CD4-positive, alpha-beta memory T cell (primary cell): ENCODE results near the gene CACNA1I. TPM values are rescaled to one million over a fixed set of nuclear protein-coding genes. Genes with fewer than 3 reads are reported as not detected.

ENCODE experiments used
- CTCF ChIA-PET: fragments of 350-600 bp; sonication (Branson Sonifier 250); formaldehyde crosslinking; loops from one replicate; lab custom pipeline; 2021; ENCODE audit warnings: inconsistent platforms; ENCODE audit not compliant: partially characterized antibody; lab: Charles Lee
- POLR2A ChIA-PET: fragments of 350-600 bp; sonication (Branson Sonifier 250); formaldehyde crosslinking; loops from one replicate; lab custom pipeline; 2021; ENCODE audit not compliant: partially characterized antibody; lab: Charles Lee
- DNase-seq, 5 donors: peaks; one replicate each; pipeline versions ENCODE4 v3.0.0 to v3.0.0-alpha.2; 2020 to 2022; ENCODE audit warnings: mixed read lengths in 1 of 5
- H3K27ac ChIP-seq: one replicate; pipeline ENCODE4 v1.7.0; 2013; ENCODE audit warnings: low read depth, low read length
- H3K27me3 ChIP-seq: 2 replicates; pipeline ENCODE4 v1.7.0; 2013; ENCODE audit warnings: mild to moderate bottlenecking, low read length, moderate library complexity; ENCODE audit not compliant: insufficient read depth
- H3K36me3 ChIP-seq: 2 replicates; pipeline ENCODE4 v1.7.0; 2013; ENCODE audit warnings: mild to moderate bottlenecking, low read length, moderate library complexity; ENCODE audit not compliant: insufficient read depth
- H3K4me1 ChIP-seq: 2 replicates; pipeline ENCODE4 v1.7.0; 2013; ENCODE audit warnings: mild to moderate bottlenecking, low read length, moderate library complexity; ENCODE audit not compliant: insufficient read depth
- H3K4me3 ChIP-seq, 2 donors: one replicate each; pipeline ENCODE4 v1.7.0; 2013; ENCODE audit warnings: low read length in 2 of 2, mild to moderate bottlenecking in 1 of 2
- H3K9me3 ChIP-seq, 2 donors: one replicate each; pipeline ENCODE4 v1.7.0; 2013; ENCODE audit warnings: low read length in 2 of 2, control low read depth in 1 of 2; ENCODE audit not compliant: control insufficient read depth in 1 of 2
- H3K27ac Mint-ChIP-seq, 7 donors: one replicate each; pipeline ENCODE4 v1.8.0; 2020 to 2021; ENCODE audit warnings: mixed read lengths in 7 of 7, mild to moderate bottlenecking in 6 of 7, inconsistent platforms in 3 of 7, moderate library complexity in 3 of 7
- H3K27me3 Mint-ChIP-seq, 2 donors: one replicate each; pipeline ENCODE4 v1.8.0; 2020 to 2021; ENCODE audit warnings: mixed read lengths in 2 of 2
- H3K36me3 Mint-ChIP-seq, 2 donors: one replicate each; pipeline ENCODE4 v1.8.0; 2020 to 2021; ENCODE audit warnings: mixed read lengths in 2 of 2, inconsistent platforms in 1 of 2, mild to moderate bottlenecking in 1 of 2
- H3K4me1 Mint-ChIP-seq, 4 donors: one replicate each; pipeline ENCODE4 v1.8.0; 2020 to 2021; ENCODE audit warnings: mixed read lengths in 4 of 4, mild to moderate bottlenecking in 1 of 4
- H3K4me3 Mint-ChIP-seq, 8 donors: one replicate each; pipeline ENCODE4 v1.8.0; 2020 to 2021; ENCODE audit warnings: mixed read lengths in 8 of 8, mild to moderate bottlenecking in 7 of 8, moderate library complexity in 6 of 8, inconsistent platforms in 3 of 8
- H3K9me3 Mint-ChIP-seq, 8 donors: one replicate each; pipeline ENCODE4 v1.8.0; 2020 to 2021; ENCODE audit warnings: mixed read lengths in 8 of 8, mild to moderate bottlenecking in 5 of 8, inconsistent platforms in 3 of 8, moderate library complexity in 1 of 8
- intact Hi-C: fragments of 100-400 bp; cut with micrococcal nuclease; formaldehyde crosslinking; loops from one replicate; pipeline ENCODE4 v1.15.1; 2023
- polyA plus RNA-seq, 2 donors: library from polyadenylated mRNA; unstranded; fragments of 300-500 nt; fragmentation: Illumina TruSeq; gene quantifications; one replicate each; pipeline ENCODE4 v1.2.3, GENCODE V29; 2021
- total RNA-seq, 2 experiments: library from RNA; stranded (reverse); gene quantifications; one replicate each; pipeline ENCODE4 v1.2.3, GENCODE V29; 2021

Gene CACNA1I
- total and polyA plus RNA-seq, 4 experiments from 2014 or later, result 0.30 to 58.0 (median 29.7) TPM

DNA sequence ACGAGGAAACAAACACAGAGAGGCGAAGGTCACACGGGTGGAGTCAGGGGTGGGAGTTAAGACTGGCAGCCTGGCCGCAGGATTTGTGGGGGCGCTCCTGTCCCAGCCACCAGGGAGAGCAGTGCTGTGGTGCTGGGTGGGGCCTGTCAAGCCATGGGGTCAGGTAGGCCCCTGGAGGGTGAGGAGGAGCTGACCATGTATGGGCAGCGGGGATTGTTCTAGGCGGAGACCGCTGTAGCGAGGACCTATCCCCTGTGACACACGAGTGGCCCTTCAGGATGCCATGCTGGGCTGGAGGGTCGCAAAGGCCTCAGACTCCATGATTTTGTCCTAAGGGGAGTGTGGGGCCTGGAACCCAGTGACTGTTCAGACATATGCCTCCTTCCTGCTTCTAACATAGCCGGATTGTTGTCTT, 36.5 kb upstream of the CACNA1I start:
- Histone ChIP-seq H3K9me3 (no peaks in the 10 kb centered on the region), H3K4me3 (no peak overlapping the region), H3K27me3 (no peaks in the 10 kb centered on the region), H3K4me1 (peaks cover 39% of the 10 kb centered on the region), H3K36me3 (peaks cover 10% of the 10 kb centered on the region), H3K27ac (no peak overlapping the region)
- Mint-ChIP-seq H3K36me3 (peaks cover 10 to 30% of the 10 kb centered on the region in 2 donors), H3K9me3 (peaks cover 0 to 2% (median 0%) of the 10 kb centered on the region in 8 donors), H3K4me3 (no peak overlapping the region), H3K27ac (peak overlapping the region in 4 of 7 donors; percentile 18 to 59 (median 42)), H3K4me1 (peaks cover 28 to 44% (median 36%) of the 10 kb centered on the region in 4 donors), H3K27me3 (no peaks in the 10 kb centered on the region)
- DNase-seq, result peak in 1 of 5 donors; percentile 28
- intact Hi-C loops, result loop anchor here (1.0 kb wide), 3 partner anchors 406 to 814 kb away; no protein-coding TSS in a partner anchor
- CTCF ChIA-PET, result interaction anchor here (0.8 to 8.7 kb wide), 26 partner anchors 11 to 953 kb away, joined by 3 to 179 read pairs (median 5); partner anchors contain the start of genes ADSL and MIEF1
- POLR2A ChIA-PET, result interaction anchor here (0.9 to 14.5 kb wide), 10 partner anchors 9 to 813 kb away, joined by 3 to 165 read pairs (median 6); partner anchors contain the start of genes ADSL, ATF4, MIEF1 and RPL3

DNA sequence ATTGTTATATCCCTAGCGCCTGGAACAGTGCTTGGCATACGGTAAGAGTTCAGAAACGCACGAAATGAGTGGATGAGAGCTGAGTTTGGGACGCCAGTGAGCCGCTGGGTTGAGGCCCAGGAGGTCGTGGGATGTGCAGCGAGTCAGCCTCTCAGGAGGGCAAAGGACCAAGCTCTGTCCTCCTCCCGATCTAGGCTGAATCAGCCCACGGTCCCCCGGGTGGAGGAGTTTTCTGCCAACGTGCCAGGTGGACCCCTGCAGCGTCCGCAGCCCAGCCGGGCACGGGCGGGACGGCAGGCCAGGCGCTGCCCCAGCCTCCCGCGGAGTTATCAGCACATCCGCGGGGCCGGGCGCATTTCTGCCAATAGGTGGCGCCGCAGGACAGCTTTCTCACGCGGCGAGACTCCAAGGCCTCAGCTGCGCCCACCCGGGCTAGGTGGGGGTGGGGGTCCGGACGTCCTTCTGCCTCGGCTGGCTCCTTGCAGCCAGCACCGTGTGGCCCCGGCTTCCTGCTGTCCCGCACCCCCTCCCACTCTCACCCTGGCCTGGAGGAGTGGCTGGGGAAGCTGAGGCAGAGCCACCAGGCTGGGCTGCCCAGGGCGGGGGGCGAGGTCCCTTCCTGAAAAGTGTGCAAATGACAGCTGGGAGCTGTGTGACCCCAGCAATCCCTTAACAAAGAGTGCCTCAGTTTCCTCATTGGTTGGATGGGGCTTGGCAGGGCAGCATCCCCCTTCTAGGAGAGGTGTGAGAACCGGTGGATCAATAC, 35.8 kb upstream of the CACNA1I start:
- CTCF ChIA-PET, result interaction anchor here (0.6 to 8.7 kb wide), 30 partner anchors 8 to 952 kb away, joined by 3 to 179 read pairs (median 4); partner anchors contain the start of genes ADSL and MIEF1
- DNase-seq, result peak; percentile 68 to 77 (median 73)
- Mint-ChIP-seq H3K9me3 (peaks cover 0 to 2% (median 0%) of the 10 kb centered on the region in 8 donors), H3K27ac (peak overlapping the region in 2 of 7 donors; percentile 18 to 77), H3K4me3 (peak overlapping the region in 2 of 8 donors; percentile 10 to 36), H3K4me1 (peaks cover 24 to 37% (median 31%) of the 10 kb centered on the region in 4 donors), H3K36me3 (peaks cover 10 to 23% of the 10 kb centered on the region in 2 donors), H3K27me3 (no peaks in the 10 kb centered on the region)
- Histone ChIP-seq H3K9me3 (no peaks in the 10 kb centered on the region), H3K27me3 (no peaks in the 10 kb centered on the region), H3K4me1 (peaks cover 33% of the 10 kb centered on the region), H3K27ac (no peak overlapping the region), H3K36me3 (peaks cover 5% of the 10 kb centered on the region), H3K4me3 (peak overlapping the region in 1 of 2 donors; percentile 24)
- POLR2A ChIA-PET, result interaction anchor here (0.8 to 4.4 kb wide), 11 partner anchors 10 to 813 kb away, joined by 3 to 41 read pairs (median 4); partner anchors contain the start of genes ADSL, ATF4, MIEF1 and RPL3
- intact Hi-C loops, result loop anchor here (1.0 kb wide), 3 partner anchors 406 to 814 kb away; no protein-coding TSS in a partner anchor

GRCh38 chr22:39535357-39535725, 35.2 kb upstream of the CACNA1I start:
- Mint-ChIP-seq H3K27ac (no peak overlapping the region), H3K4me1 (peaks cover 19 to 32% (median 26%) of the 10 kb centered on the region in 4 donors), H3K4me3 (no peak overlapping the region), H3K9me3 (peaks cover 0 to 2% (median 0%) of the 10 kb centered on the region in 8 donors), H3K27me3 (no peaks in the 10 kb centered on the region), H3K36me3 (peaks cover 10 to 19% of the 10 kb centered on the region in 2 donors)
- H3K27me3 ChIP-seq, result no peaks in the 10 kb centered on the region
- POLR2A ChIA-PET, result interaction anchor here (1.0 to 4.4 kb wide), 7 partner anchors 15 to 813 kb away, joined by 3 to 41 read pairs (median 8); partner anchors contain the start of genes ADSL, ATF4 and MIEF1
- no peaks in the 10 kb centered on the region for H3K36me3 ChIP-seq
- intact Hi-C loops, result no loop called here
- no peaks in the 10 kb centered on the region for H3K9me3 ChIP-seq
- peaks cover 27% of the 10 kb centered on the region for H3K4me1 ChIP-seq
- no peak overlapping the region for H3K4me3 ChIP-seq
- CTCF ChIA-PET, result interaction anchor here (0.6 to 8.7 kb wide), 24 partner anchors 9 to 951 kb away, joined by 3 to 179 read pairs (median 5); partner anchors contain the start of gene ADSL
- H3K27ac ChIP-seq, result no peak overlapping the region
- peak in 1 of 5 donors; percentile 38 for DNase-seq

DNA sequence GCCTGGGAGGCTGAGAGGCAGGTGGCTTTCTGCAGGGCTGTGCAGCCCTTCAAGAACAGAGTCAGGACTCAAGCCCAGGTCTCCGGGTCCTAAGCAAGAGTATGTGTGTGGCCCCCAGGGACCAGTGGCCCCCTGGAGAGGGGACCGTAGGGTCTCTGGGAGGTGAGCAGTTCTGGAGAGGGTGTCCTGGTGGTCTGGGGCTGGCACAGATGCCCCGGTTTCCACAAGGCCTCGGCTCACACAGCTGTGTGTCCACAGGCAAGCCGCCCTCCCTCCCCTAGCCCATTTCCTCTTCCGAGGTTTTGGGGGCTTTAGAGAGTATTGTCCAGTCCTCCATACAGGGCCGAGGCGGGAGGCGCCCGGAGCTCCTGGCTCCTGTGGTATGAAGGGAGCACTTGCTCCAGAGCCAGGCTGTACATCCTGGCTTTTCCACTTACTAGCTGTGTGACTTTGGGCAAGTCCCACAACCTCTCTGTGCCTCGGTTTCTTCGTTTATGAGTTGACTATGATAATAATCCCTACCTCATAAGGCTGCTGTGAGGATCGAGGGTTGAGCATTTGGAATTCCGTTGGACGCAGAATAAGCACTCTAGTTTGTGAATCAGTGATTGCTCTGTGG, 34.6 kb upstream of the CACNA1I start:
- POLR2A ChIA-PET, result interaction anchor here (1.0 to 3.0 kb wide), 2 partner anchors 489 to 501 kb away, joined by 4 to 21 read pairs; no protein-coding TSS in a partner anchor
- H3K36me3 Mint-ChIP-seq, result peaks cover 10 to 15% of the 10 kb centered on the region in 2 donors

DNA sequence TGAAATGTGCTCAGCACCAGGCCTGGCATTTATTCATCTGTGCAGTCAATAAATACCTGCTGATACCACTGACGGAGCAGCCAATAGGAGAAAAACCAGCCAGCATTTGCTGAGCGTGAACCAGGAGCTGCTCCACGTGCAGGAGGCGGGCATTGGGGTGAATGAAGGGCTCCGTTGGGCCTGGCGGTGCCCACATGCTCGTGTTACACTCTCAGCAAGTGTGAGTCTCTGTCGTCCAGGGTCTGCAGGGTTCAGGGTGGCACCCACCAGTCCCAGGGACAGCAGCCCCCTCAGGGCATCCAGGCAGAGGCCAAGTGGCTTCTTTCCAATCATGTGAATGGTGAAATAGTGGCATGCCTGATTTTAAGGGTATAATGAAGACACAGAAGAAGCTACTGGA, 33.8 kb upstream of the CACNA1I start:
- no peak overlapping the region for H3K27ac ChIP-seq
- no peaks in the 10 kb centered on the region for H3K27me3 Mint-ChIP-seq
- H3K4me3 ChIP-seq, result no peak overlapping the region
- H3K4me1 Mint-ChIP-seq, result peaks cover 8 to 18% (median 14%) of the 10 kb centered on the region in 4 donors
- intact Hi-C loops, result no loop called here
- H3K9me3 ChIP-seq, result no peaks in the 10 kb centered on the region
- H3K4me1 ChIP-seq, result peaks cover 13% of the 10 kb centered on the region
- peaks cover 0 to 2% (median 0%) of the 10 kb centered on the region in 8 donors for H3K9me3 Mint-ChIP-seq
- H3K27me3 ChIP-seq, result no peaks in the 10 kb centered on the region
- no peak overlapping the region for H3K4me3 Mint-ChIP-seq
- CTCF ChIA-PET, result interaction anchor here (0.7 to 8.7 kb wide), 4 partner anchors 9 to 489 kb away, joined by 3 to 179 read pairs (median 14); no protein-coding TSS in a partner anchor
- H3K36me3 ChIP-seq, result no peaks in the 10 kb centered on the region
- POLR2A ChIA-PET, result no interaction called here
- DNase-seq, result peak in 1 of 5 donors; percentile 31
- peaks cover 3 to 9% of the 10 kb centered on the region in 2 donors for H3K36me3 Mint-ChIP-seq
- no peak overlapping the region for H3K27ac Mint-ChIP-seq

More for the DNA sequence above, 34.6 kb upstream of the CACNA1I start:
- Mint-ChIP-seq H3K4me1 (peaks cover 15 to 26% (median 21%) of the 10 kb centered on the region in 4 donors), H3K9me3 (peaks cover 0 to 2% (median 0%) of the 10 kb centered on the region in 8 donors), H3K4me3 (no peak overlapping the region), H3K27me3 (no peaks in the 10 kb centered on the region), H3K27ac (no peak overlapping the region)
- Histone ChIP-seq H3K36me3 (no peaks in the 10 kb centered on the region), H3K4me1 (peaks cover 21% of the 10 kb centered on the region), H3K27ac (no peak overlapping the region), H3K4me3 (no peak overlapping the region), H3K27me3 (no peaks in the 10 kb centered on the region), H3K9me3 (no peaks in the 10 kb centered on the region)
- peak in 1 of 5 donors; percentile 38 for DNase-seq
- intact Hi-C loops, result no loop called here
- CTCF ChIA-PET, result interaction anchor here (1.0 to 8.7 kb wide), 11 partner anchors 10 to 812 kb away, joined by 3 to 179 read pairs (median 10); partner anchors contain the start of gene ADSL

- intact Hi-C loops, result no loop called here
- POLR2A ChIA-PET, result no interaction called here
- H3K4me3 ChIP-seq, result no peak overlapping the region
- no peak for DNase-seq
- CTCF ChIA-PET, result interaction anchor here (0.9 to 8.7 kb wide), 8 partner anchors 14 to 810 kb away, joined by 3 to 179 read pairs (median 3); no protein-coding TSS in a partner anchor
- Mint-ChIP-seq H3K9me3 (no peaks in the 10 kb centered on the region), H3K27me3 (peaks cover 0 to under 1% of the 10 kb centered on the region in 2 donors), H3K36me3 (no peaks in the 10 kb centered on the region), H3K4me3 (no peak overlapping the region), H3K27ac (no peak overlapping the region), H3K4me1 (peaks cover 2 to 11% (median 5%) of the 10 kb centered on the region in 4 donors)
- H3K36me3 ChIP-seq, result no peaks in the 10 kb centered on the region
- no peaks in the 10 kb centered on the region for H3K9me3 ChIP-seq
- H3K27ac ChIP-seq, result no peak overlapping the region
- peaks cover 9% of the 10 kb centered on the region for H3K4me1 ChIP-seq
- no peaks in the 10 kb centered on the region for H3K27me3 ChIP-seq
Observed at GRCh38 chr22:39537975-39538374, 32.6 kb upstream of the CACNA1I start.
